Measurements from ENCODE around the gene TP63.

TP63 gene

DNA sequence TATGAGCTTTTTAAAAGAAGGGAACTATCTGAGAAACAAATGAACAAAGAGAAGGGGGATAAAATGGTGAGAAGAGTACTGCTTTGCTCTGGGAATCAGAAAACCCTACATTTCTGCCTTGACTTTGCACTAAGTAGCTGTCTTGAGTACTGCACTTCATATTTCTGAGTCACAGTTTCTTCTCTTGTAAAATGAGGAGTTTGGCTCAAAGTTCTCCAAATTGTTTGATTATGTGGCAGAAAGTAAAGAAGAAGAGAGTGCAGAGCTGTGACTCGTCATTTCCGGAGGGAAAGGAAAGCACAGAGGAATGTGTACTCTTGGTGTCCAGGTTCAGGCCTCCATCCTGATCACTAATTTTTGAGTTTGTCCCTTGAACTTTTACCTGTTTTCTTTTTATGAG lies 54.7 kb downstream of the TP63 start:
- no peak for DNase-seq

DNA sequence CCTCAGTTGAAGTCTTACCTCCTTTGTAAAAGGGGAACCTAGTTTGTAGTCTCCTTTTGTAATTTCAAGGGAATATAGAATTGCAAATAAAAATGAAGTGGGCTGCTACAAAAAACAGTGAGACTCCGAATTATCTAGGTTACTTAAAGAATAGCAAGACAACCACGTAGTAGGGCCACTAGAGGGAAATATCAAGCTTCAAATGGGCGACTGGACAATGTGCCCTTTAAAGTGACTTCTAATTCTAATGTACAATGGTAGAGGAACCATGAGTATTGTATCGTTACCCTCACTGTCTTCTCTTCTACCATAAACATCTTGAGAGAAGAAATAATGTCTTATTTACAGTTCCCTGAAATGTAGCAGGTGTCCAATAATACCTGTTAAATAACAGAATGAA lies 56.3 kb downstream of the TP63 start:
- DNase-seq, result no peak

DNA sequence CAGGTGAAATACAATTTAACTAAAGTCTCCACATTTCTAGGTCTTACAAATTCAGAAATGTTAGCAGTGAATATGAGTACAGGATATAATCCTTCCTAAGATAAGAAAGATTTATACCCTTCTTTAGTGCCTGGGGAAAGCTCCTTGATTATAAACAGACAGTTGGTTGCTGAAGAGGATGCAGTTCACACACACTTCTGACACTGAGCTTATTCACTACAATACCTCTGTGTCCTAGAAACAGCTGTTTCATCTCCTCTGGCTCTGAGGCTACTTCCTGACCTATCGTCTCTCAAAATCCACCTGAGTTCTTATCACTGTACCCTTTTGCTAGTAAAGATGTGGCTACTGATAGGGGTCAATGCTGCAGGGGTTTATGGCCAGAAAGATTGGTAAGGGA lies 57.1 kb downstream of the TP63 start:
- DNase-seq, result no peak

DNA sequence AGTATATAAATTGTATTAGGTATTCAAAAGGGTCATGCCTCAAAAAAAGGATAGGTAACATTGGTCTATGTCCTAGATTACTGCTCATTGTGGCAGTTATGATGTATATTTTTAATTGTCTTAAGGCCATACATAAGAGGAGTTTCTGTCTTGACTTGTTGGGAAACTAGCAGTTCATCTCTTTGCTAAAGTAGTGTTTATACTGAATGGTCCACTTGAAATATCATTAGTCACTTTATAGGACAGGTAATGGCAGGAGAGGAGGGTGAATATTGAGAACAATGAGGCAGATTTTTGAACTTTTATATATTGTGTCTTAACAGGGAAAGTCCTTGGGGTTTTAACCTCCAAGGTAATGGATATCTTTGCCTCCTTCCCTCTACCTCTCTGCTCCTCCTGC lies 58.4 kb downstream of the TP63 start:
- DNase-seq, result no peak

DNA sequence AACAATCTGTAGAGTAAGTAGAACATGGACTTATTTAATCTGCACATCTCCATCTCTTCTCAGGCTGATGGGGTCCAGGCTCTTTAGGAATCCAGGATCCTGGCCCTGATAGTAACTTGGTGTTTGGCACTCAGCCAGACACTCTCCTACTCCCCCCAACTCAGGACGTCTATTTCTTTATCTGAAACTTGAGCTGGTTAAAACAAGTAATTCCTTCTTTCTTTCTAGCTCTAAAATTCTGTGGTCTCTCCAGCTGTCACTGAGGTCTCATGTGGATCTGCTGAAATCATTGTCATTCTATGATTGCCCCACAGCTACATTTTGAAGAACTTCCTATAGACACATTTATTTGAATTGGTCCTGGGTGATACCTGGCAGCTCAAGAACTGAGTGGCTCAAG lies 59.0 kb downstream of the TP63 start:
- no peak for DNase-seq

DNA sequence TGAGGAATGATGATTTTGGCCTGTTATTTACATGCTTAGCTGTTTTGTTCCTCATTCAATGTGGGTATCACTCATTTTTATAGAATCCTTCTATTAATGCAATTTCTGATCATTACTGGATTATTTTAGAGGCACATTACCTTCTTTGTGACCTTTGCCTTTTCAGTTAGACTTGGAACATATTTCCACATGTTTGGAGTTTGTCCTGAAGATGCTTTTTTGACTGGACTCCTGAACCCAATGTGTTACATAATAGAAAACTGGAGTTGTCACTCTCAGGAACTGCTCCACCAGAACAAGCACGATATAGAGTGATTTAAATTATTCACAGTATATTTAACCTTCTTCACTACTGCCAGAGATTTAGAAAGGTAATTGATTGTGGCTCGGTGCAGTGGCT lies 59.5 kb downstream of the TP63 start:
- DNase-seq, result no peak

DNA sequence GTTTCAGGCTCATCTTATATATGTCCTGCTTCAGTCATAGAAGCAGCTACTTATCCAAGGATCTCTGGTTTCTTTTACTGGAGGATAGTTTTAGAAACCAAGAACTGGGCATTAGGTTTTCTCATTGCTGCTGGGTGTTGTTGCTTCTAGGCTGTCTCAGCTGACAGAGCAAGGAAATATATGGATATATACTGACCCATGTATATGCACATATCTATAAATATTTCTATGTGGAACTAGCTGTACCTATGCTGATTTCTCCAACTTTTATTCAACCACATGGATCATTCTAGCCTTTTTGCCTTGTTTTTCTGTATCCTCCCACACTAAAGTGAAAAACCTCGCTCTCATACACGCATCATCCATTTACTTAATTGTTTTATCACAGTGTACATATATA lies 64.2 kb downstream of the TP63 start:
- no peak for DNase-seq

DNA sequence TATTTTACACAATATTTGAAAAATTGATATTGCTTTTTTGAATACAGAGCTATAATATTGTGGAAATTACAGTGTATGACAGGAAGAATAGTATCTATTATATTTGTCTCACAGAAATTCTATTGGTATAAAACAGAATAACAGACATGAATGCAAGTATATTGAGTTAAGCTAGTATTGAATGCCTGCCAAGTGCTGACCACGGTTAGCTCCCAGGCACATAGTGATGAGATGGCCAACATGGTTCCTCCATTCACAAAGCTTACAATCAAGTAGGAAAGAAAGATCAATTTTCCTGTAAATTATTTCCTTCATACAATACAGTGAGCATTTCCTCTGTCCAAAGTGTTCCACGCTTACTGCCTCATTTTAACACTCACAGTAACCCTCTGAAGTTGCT lies 67.6 kb downstream of the TP63 start:
- no peak for DNase-seq

DNA sequence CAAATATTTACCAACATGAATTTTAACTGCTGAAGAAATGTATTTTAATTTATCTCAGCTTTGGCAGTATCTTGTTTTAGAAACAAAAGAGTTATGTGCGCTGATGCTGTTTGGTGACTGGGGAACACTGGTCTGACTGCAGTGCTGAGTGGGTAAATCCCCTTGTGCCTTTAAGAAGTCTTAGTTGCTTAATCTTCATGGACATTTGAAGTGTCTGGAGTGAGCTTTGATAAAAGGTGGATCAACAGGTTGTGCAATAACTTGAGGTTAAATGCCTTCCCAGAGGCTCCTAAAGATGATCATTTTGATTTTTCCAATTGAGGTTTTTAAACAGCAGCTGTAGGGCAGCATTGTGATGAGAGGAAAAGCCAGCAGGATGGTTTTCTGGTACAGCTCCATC lies 68.7 kb downstream of the TP63 start:
- DNase-seq, result no peak

DNA sequence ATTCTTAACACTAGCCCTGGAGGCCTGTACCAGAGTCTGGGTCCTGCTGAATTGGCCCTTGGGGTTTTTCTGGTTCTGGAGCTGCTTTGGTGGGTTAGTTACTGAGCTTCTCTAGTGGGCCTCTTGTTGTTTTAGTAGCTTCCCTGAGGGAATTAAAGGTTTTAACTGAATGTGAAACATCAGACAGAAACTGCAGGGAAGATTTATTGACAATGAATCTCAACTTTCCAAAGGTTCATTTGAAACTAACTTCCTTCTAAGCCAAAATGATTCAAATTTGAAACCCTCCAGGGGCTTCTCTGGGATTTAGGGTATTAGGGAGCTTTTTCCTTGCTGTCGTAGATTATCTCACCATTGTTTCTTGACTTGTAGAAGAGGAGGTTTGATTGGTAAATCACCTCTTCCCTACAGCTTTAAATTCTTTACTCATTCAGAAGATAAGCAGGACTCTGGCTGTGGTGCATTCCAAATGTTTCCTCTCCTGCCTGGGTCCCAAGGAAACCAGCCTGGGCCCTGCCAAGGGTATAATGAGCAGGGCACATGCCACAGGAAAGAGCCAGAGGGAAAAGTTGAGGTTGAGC lies 71.0 kb downstream of the TP63 start:
- DNase-seq, result no peak

DNA sequence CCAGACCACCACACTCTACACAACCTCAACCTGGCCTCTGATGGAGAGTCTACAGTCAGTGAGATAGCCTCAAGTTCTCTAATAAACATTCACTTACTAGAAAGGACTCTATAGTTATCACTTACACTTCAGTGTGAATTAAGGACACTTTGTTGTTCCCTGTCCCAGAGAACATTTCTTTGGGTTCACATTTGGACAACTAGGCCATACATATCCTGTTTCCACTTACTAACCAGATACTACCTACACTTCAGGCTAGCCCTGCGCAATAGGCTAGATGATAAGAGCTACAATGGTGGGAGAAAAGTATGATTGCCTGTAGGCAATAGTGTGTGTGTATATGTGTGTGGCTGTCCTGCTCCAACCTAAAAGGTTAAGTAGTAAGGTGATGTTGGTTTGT lies 72.7 kb downstream of the TP63 start:
- DNase-seq, result no peak

DNA sequence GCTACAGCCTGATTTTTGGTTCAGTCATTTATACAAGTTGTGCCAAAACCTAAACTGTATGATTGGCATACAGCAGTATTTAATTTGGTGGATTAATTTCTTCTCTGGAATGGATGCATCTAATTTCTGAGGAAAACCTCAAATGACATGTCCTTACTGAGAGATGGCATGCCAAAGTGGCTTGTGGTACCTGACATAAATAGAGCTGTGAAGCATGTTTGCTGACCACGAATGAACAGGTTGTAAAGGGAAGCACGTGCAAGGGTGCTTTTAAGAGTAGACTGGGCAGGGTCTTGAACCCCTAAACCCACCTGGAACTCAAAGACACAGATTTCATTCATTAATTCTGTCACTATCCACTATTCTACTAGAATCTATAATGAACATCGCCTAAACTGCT lies 77.2 kb downstream of the TP63 start:
- DNase-seq, result no peak

DNA sequence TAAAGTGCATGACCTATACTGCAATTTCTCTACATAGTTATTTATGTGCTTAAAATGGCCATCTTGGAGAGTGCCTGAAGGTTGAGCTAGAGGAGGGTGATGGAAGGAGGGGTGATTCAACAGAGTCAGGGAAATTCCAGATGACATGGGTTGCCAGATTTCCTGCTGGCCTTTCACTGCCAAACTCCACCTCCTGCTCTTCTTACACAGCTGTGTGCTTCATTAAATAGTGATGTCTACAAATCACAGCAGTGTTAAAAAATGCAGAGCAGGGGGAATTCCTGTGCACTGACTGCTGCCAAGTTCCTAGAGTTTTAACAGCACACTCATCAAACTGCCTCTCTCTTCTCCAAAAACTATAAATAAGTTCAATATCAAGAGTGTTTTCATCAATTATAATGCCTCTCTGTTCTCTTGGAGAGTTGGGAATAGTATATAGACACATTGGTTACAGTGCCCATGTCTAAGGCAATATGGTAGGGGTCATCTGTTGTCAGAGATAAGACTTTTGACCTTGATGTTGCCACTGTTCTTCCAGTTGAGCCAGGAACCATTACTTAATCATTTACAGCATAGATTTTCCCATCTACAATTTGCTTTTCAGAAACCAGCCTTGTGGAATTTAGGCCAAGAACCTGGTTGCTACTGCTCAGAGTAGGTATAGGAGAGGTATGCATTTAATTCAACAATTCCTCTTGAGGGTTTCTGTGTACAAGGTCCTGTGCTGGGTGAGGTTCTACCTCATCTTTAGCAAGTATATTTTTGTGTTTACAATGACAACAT lies 79.6 kb downstream of the TP63 start:
- no peak for DNase-seq

DNA sequence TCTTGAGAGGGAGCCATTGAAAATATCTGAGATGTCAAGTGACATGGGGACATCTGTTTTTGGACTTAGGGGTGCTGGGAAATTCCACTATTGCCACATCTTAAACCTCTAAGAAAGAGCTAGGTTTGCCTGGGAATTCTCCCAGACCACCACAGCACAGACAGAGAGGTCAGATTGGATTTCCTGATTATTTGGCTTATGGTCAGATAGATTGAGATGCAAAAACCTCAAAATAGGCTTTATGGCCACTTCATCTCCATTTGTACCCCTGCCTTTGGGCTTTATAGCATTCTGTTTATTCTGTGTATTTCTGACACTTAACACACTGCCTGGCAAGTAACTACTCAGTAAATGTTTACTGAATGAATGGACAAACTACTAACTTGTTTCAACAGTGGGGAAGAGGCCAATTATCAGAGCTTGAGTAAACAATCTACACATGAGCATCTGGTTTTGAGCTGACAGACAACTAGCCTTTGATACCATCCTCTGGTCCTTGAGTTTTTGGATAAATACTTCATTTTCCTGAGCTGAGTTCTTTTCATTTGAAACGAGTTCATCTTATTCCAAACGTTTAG lies 81.8 kb downstream of the TP63 start:
- DNase-seq, result no peak

DNA sequence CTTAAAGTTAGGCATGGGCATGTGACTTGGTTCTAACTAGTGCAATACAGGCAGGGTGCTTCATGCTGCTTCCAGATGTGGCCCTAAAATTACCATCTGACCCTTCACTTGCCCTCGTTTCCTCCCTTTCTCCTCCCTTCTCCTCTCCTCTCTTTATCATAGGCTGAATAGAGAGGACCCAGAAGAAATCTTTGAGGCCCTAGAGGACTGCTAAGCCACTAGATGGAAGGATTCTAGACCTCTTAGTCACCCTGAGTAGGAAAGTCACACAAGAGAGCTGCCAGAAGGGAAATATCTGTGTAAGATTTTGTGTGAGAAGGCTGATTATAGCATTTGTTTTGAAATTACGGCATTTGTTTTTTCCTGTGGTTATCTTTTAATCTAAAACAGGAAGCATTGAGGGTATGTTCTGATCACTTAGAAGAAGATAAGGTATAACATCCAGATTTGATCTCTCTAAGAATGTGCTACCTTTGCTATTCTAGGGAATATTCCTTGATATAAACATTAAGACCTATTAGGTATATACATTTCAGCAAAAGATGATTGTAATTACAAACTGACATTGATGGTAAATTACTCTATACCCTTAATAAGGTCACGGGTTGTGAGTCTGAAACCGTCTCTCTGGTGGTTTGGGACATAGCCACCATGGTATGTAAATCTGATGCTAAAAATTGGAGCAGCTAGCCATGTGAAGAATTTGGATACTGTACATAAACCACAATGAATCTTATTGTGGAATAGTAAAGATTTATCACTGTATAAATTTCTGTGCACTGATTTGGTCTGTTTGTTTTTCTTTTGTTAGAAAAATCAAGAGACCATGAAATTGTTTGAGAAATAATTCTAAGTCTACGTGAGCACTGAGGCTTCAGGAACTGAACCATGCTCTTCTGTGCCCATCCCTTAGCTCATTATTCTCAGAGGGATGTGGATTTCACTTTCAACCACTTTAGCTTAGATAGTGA lies 84.1 kb downstream of the TP63 start:
- DNase-seq, result no peak

DNA sequence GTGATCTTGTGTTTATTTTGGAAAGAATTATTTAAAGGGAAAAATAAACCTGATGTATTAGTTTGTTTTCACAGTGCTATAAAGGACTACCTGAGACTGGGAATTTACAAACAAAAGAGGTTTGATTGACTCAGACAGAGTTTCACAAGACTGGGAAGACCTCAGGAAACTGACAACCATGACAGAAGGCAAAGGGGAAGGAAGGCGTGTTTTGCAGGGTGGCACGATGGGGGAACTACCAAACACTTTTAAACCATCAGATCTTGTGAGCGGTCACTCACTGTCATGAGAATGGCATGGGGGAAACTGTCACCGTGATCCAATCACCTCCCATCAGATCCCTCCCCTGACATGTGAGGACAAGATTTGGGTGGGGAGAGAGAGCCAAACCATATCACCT lies 87.0 kb downstream of the TP63 start:
- DNase-seq, result no peak

DNA sequence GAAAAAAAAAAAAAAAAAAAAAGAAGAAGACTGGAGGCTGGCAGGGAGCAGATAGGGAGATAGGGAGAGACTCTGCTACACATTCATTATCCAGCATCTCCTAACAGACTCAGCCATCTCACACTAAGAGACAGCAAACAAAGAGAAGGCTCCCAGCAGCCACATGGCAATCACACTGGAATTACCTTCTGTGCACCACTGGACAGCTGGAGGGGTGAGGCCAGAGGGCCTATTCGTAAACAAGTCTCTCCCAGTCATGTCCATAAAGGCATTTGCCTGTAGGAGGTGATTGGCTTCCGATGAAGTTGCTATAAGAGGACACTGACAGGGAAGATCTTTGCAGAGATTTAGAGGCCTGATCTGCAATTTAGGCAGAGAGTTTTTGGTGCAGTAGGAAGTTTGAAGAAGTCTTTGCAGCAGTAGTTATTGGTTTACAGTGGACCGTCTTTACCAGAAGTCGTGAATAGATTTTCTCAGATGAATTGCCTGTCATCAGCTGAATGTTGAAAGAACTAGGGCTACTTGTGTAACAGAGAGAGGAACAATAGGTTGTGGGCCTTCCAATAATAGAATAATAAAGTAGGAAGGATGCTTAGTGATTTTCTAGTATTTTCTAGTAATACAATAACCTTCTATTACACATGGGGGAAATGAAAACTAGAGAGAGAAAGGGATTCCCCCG lies 89.7 kb downstream of the TP63 start:
- DNase-seq, result no peak

DNA sequence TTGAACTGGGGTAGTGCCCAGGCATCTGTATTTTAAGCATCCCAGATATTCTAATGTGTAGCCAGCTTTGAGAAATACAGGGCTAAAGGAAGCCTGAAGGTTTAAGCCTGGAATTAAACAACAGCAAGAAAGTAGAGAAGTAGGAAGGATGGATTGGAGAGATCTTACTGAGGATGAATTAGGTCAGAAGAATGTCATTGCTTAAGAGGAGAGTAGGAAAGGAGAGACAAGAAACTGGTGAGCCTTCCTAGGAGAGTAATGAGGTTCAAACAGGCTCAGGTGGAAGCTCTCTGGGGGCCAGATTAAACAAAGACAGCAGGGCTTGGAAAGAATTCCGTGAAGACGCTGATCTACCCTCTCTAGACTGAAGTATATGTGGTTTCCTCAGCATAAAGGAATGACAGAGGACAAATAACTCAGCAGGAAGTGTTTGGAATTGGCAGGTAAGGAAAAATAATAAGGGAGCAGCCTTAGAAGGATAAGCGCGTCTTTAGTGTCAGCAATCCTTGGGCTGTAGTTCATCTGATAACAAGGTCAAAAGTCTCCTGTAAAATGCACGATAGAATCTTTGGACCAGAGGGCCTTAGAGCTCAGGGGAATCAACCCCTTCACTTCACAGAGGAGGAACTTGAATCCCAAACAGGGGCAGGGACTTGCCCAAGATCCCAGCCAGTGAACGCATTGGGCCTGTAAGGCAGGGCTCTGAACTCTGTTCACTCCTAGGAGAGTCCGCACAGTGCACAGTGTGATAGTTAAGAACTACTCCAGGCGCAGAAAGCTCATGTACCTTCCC lies 90.9 kb downstream of the TP63 start:
- DNase-seq, result no peak

DNA sequence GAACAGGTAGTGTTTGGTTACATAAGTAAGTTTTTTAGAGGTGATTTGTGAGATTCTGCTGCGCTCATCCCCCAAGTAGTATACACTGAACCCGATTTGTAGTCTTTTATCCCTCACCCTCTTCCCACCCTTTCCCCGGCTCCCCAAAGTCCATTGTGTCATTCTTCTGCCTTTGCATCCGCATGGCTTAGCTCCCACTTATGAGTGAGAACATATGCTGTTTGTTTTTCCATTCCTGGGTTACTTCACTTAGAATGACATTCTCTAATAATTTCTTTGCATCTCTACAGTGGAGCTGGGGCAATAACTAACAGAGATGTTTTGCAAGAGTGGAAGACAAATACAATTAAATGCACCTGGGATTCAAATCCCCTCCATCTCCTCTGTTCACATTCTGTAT lies 93.2 kb downstream of the TP63 start:
- DNase-seq, result no peak

DNA sequence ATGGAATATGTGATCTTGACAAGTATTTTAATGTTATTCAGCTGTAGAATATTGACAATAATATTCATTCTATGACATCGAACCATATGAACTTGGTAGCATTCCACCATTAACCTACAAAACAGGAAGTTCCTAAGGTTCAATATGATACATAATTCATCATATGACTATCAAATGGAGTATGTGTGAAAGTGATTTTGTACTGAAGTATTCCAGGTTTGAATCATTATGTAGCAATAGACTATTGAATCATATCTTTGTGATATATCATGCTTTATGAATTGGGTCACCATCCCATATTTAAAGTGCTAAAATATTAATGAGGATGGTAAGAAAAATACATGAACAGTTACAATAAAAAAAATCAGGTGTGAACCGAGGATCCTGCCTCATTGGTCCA lies 95.1 kb downstream of the TP63 start:
- no peak for DNase-seq

DNA sequence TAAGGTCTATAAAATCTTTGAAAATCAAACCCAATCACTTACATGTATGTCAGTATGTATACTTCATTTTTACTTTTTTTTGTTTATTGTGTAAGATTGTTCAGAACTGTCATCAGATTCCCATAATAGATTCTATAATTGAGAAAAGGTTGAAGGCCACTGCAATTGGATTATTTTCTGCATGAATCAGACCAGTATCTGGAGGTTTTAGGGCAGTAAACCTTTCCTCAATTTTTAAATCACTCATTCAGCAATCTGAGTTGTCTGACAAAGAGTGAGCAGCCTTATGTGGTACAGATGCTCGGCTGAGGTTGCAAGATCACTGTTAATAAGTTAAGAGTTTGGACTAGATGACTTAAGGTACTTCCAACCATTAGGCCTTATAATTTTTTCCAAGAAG lies 96.0 kb downstream of the TP63 start:
- no peak for DNase-seq

DNA sequence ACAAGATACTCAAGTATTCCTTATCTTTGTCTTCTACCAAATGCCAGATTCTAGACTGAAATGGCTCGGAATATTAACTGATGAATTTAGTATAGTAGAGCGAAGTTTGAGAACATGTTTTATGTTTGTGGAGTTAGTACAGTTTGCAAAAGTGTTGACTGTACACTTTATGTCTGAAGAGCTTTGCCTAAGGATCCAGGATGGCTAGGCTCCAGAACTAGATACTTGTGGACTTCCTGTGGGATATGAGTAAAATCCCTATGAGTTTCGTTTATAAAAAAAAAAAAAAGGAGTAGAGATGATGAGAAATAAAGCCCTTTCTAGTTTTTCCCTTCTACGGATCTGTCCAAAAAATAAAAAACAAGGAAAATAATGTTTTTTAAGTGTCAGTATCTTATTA lies 96.7 kb downstream of the TP63 start:
- no peak for DNase-seq
